Ovary (tissue), 9 donors: ENCODE results near the gene CD151. TPM values are rescaled to one million over a fixed set of nuclear protein-coding genes. Genes with fewer than 3 reads are reported as not detected.
A peak's percentile ranks its signal among the peaks of the same experiment; 100 is the strongest.

Experiments used
- DNase-seq, 5 donors: peaks; one replicate each; pipeline ENCODE4 v3.0.0-alpha.2; 2019 to 2020
- H3K27ac ChIP-seq, 2 donors: fragments of 200-600 bp; one replicate each; pipeline versions ENCODE4 v1.5.1 to v1.8.0; 2019 to 2022
- H3K27me3 ChIP-seq: fragments of 200-600 bp; one replicate; pipeline ENCODE4 v1.8.0; 2022
- H3K36me3 ChIP-seq: fragments of 200-600 bp; sonication (generic); one replicate; pipeline ENCODE4 v1.5.1; 2019
- H3K4me1 ChIP-seq: one replicate; pipeline ENCODE4 v1.8.1; 2013; ENCODE audit warnings: mild to moderate bottlenecking, moderate library complexity; ENCODE audit not compliant: insufficient read depth
- H3K4me3 ChIP-seq: fragments of 200-600 bp; sonication (generic); one replicate; pipeline ENCODE4 v1.5.1; 2017
- H3K9me3 ChIP-seq, 2 donors: fragments of 200-600 bp in 1 of 2; sonication (generic) in 1 of 2; one replicate each; pipeline versions ENCODE4 v1.5.1 to v1.8.1; 2013 to 2019; ENCODE audit warnings: mild to moderate bottlenecking in 1 of 2, moderate library complexity in 1 of 2
- EP300 ChIP-seq: sonication (generic); formaldehyde crosslinking; IDR thresholded peaks from one replicate; pipeline ENCODE4 v1.6.1; 2017; ENCODE audit warnings: antibody characterized with exemption
- POLR2A ChIP-seq: fragments of 450-650 bp; IDR thresholded peaks from one replicate; pipeline ENCODE4 v1.6.1; 2017; ENCODE audit warnings: antibody characterized with exemption, mild to moderate bottlenecking, moderate library complexity
- WGBS, 3 donors: extraction: QIAGEN DNeasy Blood & Tissue Kit in 1 of 3; methylation state at CpG; one replicate each; pipeline versions ENCODE4 v1.1.5 to v1.1.7; 2013 to 2017; 5-methylcytosine and 5-hydroxymethylcytosine counted together
- intact Hi-C, 4 donors: fragments of 100-400 bp; cut with DNase I; formaldehyde crosslinking; loops; one replicate each; pipeline versions ENCODE4 v1.11.0 to v1.15.1; 2022 to 2023
- polyA plus RNA-seq, 2 donors: library from polyadenylated mRNA; stranded (reverse); fragments of 200-250 nt in 1 of 2; fragments of 350-450 nt in 1 of 2; fragmentation: Illumina TruSeq in 1 of 2; extraction: RNeasy Lipid Tissue Mini Kit (QIAGEN cat#74804) in 1 of 2; gene quantifications; one replicate each; pipeline ENCODE4 v1.2.3, GENCODE V29; 2013 to 2014
- total RNA-seq, 7 donors: library from RNA; depleted of rRNA in 2 of 7; stranded (reverse); fragments of >200 nt in 2 of 7; fragmentation: NEBNext Ultra II Directional in 3 of 7; extraction: Animal tissue kit (Norgen Biotek cat#: 25700) in 3 of 7; gene quantifications; one replicate each; pipeline versions ENCODE4 v1.1.0 to v1.2.4, GENCODE V29; 2016 to 2023
- TF ChIP-seq, protein P1 (sequence below), 3 donors: fragments of 450-650 bp in 2 of 3; fragments of 200-600 bp in 1 of 3; IDR thresholded peaks; one replicate each; pipeline versions ENCODE4 v1.5.1 to v1.8.0; 2016 to 2022; ENCODE audit warnings: antibody characterized with exemption in 3 of 3, mild to moderate bottlenecking in 1 of 3
- donor health status: DM: no; HTN: no; CAD: no; lungs with moderate emphysema.
- donor health status: DM: no; HTN: no; CAD: no.
- donor health status: Bipolar disorder and iron deficiency.
- donor health status: DM: yes; HTN: yes; CAD: no.
- donor health status: DM: no; HTN: no; CAD: no.
- donor health status: DM: yes; HTN: yes; CAD: no.

CD151 gene
- total and polyA plus RNA-seq, 9 donors: 32.9 to 243 (median 168) TPM

DNA sequence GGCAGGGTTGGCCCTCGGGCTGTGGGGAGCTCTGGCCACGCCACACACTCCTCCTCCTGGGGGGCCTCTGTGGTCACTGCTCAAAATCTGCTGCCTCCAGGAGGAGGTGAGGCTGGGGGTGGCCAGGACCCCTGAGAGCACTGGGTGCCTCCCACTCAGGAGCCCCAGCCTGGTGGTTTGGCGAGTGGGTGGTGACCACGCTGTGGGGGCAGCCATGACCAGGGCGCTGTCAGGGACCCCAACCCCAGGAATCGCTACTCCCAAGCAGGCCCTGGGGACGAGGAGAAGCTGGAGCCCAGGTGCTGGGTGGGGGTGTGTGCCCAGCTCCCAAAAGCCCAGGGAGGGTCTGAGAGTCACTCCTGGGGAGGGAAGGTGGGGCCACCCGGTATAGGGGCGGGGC, 40.0 kb downstream of the CD151 start:
- 78 to 82% (median 81%) methylated on average over 8 to 9 of the region's 9 CpGs for WGBS, 3 donors
- no peak for TF ChIP-seq POLR2A
- Histone ChIP-seq H3K27me3 (no peaks in the 10 kb centered on the region), H3K27ac (peak overlapping the region; percentile 20 to 58), H3K9me3 (no peaks in the 10 kb centered on the region), H3K4me3 (no peak overlapping the region), H3K36me3 (no peaks in the 10 kb centered on the region), H3K4me1 (peaks cover 10% of the 10 kb centered on the region)
- peak in 1 of 5 donors; percentile 35 for DNase-seq
- intact Hi-C loops: no loop called here

DNA sequence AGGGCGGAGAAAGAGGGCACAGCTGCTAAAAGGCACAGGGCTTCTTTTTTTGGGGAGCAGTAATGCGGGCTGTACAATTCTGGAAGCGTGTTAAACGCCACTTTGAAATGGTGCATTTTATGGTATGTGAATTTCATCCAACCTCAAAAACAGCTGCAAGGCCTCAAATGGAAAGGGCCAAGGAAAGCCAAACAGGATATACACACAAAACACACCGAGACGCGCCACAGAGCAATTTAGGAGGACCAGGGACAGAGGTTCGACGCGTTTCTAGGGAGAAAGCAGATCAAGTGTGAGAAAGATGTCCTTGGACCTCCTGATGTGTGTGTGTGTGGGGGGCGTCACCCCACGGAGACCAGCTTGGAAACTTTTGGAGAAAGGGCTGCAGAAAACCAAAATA, 41.0 kb downstream of the CD151 start:
- intact Hi-C loops: no loop called here
- Histone ChIP-seq H3K9me3 (no peaks in the 10 kb centered on the region), H3K27ac (peak overlapping the region in 1 of 2 donors; percentile 58), H3K4me1 (peaks cover 10% of the 10 kb centered on the region), H3K27me3 (no peaks in the 10 kb centered on the region), H3K4me3 (no peak overlapping the region), H3K36me3 (no peaks in the 10 kb centered on the region)
- DNase-seq: peak in 2 of 5 donors; percentile 49 to 50
- WGBS, 3 donors: 7 to 16% (median 10%) methylated on average over 11 to 12 of the region's 12 CpGs
- no peak for TF ChIP-seq POLR2A
- TF ChIP-seq, protein P1, sequence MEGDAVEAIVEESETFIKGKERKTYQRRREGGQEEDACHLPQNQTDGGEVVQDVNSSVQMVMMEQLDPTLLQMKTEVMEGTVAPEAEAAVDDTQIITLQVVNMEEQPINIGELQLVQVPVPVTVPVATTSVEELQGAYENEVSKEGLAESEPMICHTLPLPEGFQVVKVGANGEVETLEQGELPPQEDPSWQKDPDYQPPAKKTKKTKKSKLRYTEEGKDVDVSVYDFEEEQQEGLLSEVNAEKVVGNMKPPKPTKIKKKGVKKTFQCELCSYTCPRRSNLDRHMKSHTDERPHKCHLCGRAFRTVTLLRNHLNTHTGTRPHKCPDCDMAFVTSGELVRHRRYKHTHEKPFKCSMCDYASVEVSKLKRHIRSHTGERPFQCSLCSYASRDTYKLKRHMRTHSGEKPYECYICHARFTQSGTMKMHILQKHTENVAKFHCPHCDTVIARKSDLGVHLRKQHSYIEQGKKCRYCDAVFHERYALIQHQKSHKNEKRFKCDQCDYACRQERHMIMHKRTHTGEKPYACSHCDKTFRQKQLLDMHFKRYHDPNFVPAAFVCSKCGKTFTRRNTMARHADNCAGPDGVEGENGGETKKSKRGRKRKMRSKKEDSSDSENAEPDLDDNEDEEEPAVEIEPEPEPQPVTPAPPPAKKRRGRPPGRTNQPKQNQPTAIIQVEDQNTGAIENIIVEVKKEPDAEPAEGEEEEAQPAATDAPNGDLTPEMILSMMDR (IDR thresholded peaks at IDR 0.05): no peak
- no peak for TF ChIP-seq EP300

DNA sequence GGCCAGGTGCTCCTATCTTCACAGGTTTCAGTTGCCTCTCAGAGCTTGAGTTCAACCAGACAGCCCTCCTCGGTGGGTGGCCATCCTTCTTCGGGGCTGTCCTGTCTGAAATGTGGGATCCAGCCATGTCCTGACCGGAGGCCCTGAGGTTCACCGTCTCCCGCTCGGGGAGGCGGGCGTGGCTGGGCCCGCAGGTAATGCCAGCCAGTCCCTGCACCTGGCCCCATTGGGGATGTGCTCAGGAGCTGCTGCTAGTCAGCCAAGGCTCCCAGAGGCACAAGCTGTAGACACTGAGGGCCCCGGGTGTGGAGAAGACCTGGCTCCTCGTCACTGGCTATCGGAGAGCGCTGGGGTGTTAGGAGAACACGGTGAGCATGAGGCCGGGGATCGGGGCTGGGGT, 42.5 kb downstream of the CD151 start:
- no peak overlapping the region for H3K27ac ChIP-seq

DNA sequence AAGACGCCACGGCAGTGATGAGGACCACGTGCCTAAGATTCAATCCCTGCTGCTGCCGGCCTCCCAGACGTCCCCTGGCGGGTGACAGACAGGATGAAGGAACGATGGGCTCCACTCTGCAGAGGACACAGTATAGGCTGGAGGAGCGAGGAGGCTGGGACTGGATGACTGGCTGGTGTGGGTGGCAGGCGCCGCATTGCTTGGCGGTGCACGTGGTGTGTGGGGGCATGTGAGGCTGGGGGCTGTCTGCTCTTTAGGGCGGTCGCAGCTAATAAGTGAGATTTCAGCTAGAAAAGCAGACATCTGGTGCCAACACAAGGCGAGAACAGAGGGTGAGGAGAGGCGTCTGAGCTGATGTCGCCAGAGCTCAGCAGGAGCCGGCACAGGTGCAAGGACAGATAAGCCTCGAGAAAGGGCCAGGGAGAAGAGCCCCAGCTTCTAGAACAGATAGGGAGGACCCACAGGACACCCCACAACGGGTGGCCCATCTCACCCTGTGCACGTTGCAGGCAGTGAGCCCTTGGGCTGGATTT, 43.1 kb downstream of the CD151 start:
- WGBS, 3 donors: 85 to 91% (median 87%) methylated on average over 21 of the region's 21 CpGs

More for the DNA sequence above, 42.5 kb downstream of the CD151 start:
- intact Hi-C loops: no loop called here
- Histone ChIP-seq H3K27me3 (no peaks in the 10 kb centered on the region), H3K9me3 (no peaks in the 10 kb centered on the region), H3K4me3 (no peak overlapping the region), H3K4me1 (peaks cover 10% of the 10 kb centered on the region), H3K36me3 (no peaks in the 10 kb centered on the region)
- DNase-seq: no peak
- TF ChIP-seq POLR2A: no peak
- TF ChIP-seq EP300: no peak
- TF ChIP-seq, protein P1 (IDR thresholded peaks at IDR 0.05): no peak
- WGBS, 3 donors: 83 to 87% (median 83%) methylated on average over 16 of the region's 16 CpGs

DNA sequence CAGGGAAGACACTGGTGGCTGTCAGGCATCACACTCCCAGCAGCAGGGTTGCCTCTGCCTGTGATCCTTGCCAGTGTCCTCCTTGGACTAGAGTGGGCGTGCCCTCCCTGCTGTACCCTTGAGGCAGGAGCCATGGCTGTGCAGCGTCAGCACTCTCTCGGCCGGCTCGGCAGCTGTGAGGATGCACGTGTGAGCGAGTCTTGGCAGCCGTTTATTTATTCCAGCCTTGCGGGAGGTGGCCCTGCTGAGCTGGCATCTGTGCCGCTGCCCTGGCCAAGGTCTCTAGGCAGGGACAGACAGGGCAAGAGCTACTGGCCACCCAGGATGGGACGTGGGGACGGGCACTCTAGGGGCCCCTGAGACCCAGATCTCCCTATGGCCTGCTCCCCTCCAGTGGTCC, 43.8 kb downstream of the CD151 start:
- peaks cover 10% of the 10 kb centered on the region for H3K4me1 ChIP-seq
- no peak overlapping the region for H3K27ac ChIP-seq
- H3K9me3 ChIP-seq: no peaks in the 10 kb centered on the region
- H3K4me3 ChIP-seq: no peak overlapping the region
- WGBS, 3 donors: 27 to 65% (median 60%) methylated on average over 12 of the region's 12 CpGs
- no peaks in the 10 kb centered on the region for H3K27me3 ChIP-seq
- H3K36me3 ChIP-seq: no peaks in the 10 kb centered on the region
- DNase-seq: peak in 2 of 5 donors; percentile 43 to 68
- TF ChIP-seq POLR2A: no peak
- no peak for TF ChIP-seq EP300
- TF ChIP-seq, protein P1 (IDR thresholded peaks at IDR 0.05): no peak
- intact Hi-C loops: no loop called here

More for the DNA sequence above, 43.1 kb downstream of the CD151 start:
- H3K36me3 ChIP-seq: no peaks in the 10 kb centered on the region
- H3K27ac ChIP-seq: no peak overlapping the region
- no peak overlapping the region for H3K4me3 ChIP-seq
- DNase-seq: no peak
- TF ChIP-seq EP300 (no peak), POLR2A (no peak)
- TF ChIP-seq, protein P1 (IDR thresholded peaks at IDR 0.05): no peak
- peaks cover 10% of the 10 kb centered on the region for H3K4me1 ChIP-seq
- H3K27me3 ChIP-seq: no peaks in the 10 kb centered on the region
- intact Hi-C loops: no loop called here
- no peaks in the 10 kb centered on the region for H3K9me3 ChIP-seq
